CD14-positive monocyte (primary cell): Measurements from ENCODE around the gene CYP2C18. TPM values are rescaled to one million over a fixed set of nuclear protein-coding genes. Genes with fewer than 3 reads are reported as not detected.

Source experiments
- DNase-seq, 3 donors: peaks; one replicate each; pipeline ENCODE4 v3.0.0-alpha.2; 2011 to 2022
- H2AFZ ChIP-seq: 2 replicates; pipeline ENCODE4 v1.6.0; 2012; ENCODE audit warnings: mild to moderate bottlenecking, low read depth, low read length, inconsistent platforms; ENCODE audit not compliant: insufficient read depth, poor library complexity, severe bottlenecking
- H3K27ac ChIP-seq, 2 donors: 1 replicate in 1 of 2; 2 replicates in 1 of 2; pipeline ENCODE4 v1.5.1; 2012 to 2013; ENCODE audit warnings: low read length in 2 of 2, control low read depth in 1 of 2, inconsistent platforms in 1 of 2, low read depth in 1 of 2, mild to moderate bottlenecking in 1 of 2
- H3K27me3 ChIP-seq, 2 donors: one replicate each; pipeline versions ENCODE4 v1.6.0 to v1.6.1; 2011 to 2013; ENCODE audit warnings: low read length in 2 of 2; ENCODE audit not compliant: control insufficient read depth in 2 of 2, insufficient read depth in 2 of 2
- H3K36me3 ChIP-seq, 2 donors: replicated peaks in 1 of 2; 1 replicate in 1 of 2; 2 replicates in 1 of 2; pipeline versions ENCODE4 v1.5.1 to v1.6.1; 2012 to 2013; ENCODE audit warnings: low read length in 2 of 2, control low read depth in 1 of 2, inconsistent platforms in 1 of 2, mild to moderate bottlenecking in 1 of 2; ENCODE audit not compliant: insufficient read depth in 2 of 2, control insufficient read depth in 1 of 2
- H3K4me1 ChIP-seq, 2 donors: 1 replicate in 1 of 2; 2 replicates in 1 of 2; pipeline versions ENCODE4 v1.5.1 to v1.6.1; 2012 to 2013; ENCODE audit warnings: low read length in 2 of 2, control low read depth in 1 of 2, inconsistent platforms in 1 of 2, mild to moderate bottlenecking in 1 of 2, moderate library complexity in 1 of 2; ENCODE audit not compliant: insufficient read depth in 2 of 2, control insufficient read depth in 1 of 2
- H3K4me2 ChIP-seq: replicated peaks from 2 replicates; pipeline ENCODE3; 2012; ENCODE audit warnings: low read length, moderate library complexity, mild to moderate bottlenecking; ENCODE audit not compliant: poor library complexity, severe bottlenecking; ENCODE audit errors: extremely low read depth
- H3K4me3 ChIP-seq, 3 experiments: fragments of 200-600 bp in 1 of 3; sonication (generic) in 1 of 3; replicated peaks in 1 of 3; 1 replicate in 2 of 3; 2 replicates in 1 of 3; pipeline ENCODE4 v1.5.1; 2011 to 2013; ENCODE audit warnings: low read length in 3 of 3, mild to moderate bottlenecking in 3 of 3, control low read depth in 2 of 3, low read depth in 2 of 3, inconsistent platforms in 1 of 3, moderate library complexity in 1 of 3
- H3K79me2 ChIP-seq: 2 replicates; pipeline ENCODE4 v1.6.0; 2012; ENCODE audit warnings: mild to moderate bottlenecking, control low read depth, inconsistent platforms, low read length, moderate library complexity; ENCODE audit not compliant: insufficient read depth
- H3K9ac ChIP-seq: 2 replicates; pipeline ENCODE4 v1.6.0; 2017; ENCODE audit warnings: low read length, mild to moderate bottlenecking; ENCODE audit not compliant: insufficient read depth, poor library complexity, severe bottlenecking
- H3K9me3 ChIP-seq, 2 donors: replicated peaks in 1 of 2; 1 replicate in 1 of 2; 2 replicates in 1 of 2; pipeline versions ENCODE4 v1.5.1 to v1.6.1; 2012 to 2013; ENCODE audit warnings: low read length in 2 of 2, control low read depth in 1 of 2; ENCODE audit not compliant: control insufficient read depth in 1 of 2, insufficient read depth in 1 of 2
- H4K20me1 ChIP-seq: 2 replicates; pipeline ENCODE4 v1.6.0; 2012; ENCODE audit warnings: mild to moderate bottlenecking, low read length, control low read depth, moderate library complexity; ENCODE audit not compliant: insufficient read depth
- H3K27ac Mint-ChIP-seq, 7 donors: one replicate each; pipeline ENCODE4 v1.8.0; 2020; ENCODE audit warnings: mild to moderate bottlenecking in 7 of 7, mixed read lengths in 7 of 7, moderate library complexity in 6 of 7, inconsistent platforms in 2 of 7
- H3K27me3 Mint-ChIP-seq, 3 donors: one replicate each; pipeline ENCODE4 v1.8.0; 2021 to 2022; ENCODE audit warnings: low read depth in 3 of 3, mild to moderate bottlenecking in 3 of 3, mixed read lengths in 3 of 3, moderate library complexity in 3 of 3, inconsistent platforms in 1 of 3
- H3K36me3 Mint-ChIP-seq, 2 donors: one replicate each; pipeline ENCODE4 v1.8.0; 2020; ENCODE audit warnings: mixed read lengths in 2 of 2, inconsistent platforms in 1 of 2, mild to moderate bottlenecking in 1 of 2
- H3K4me1 Mint-ChIP-seq: one replicate; pipeline ENCODE4 v1.8.0; 2020; ENCODE audit warnings: mild to moderate bottlenecking, mixed read lengths
- H3K4me3 Mint-ChIP-seq, 2 donors: one replicate each; pipeline ENCODE4 v1.8.0; 2020; ENCODE audit warnings: mild to moderate bottlenecking in 2 of 2, mixed read lengths in 2 of 2, moderate library complexity in 1 of 2
- H3K9me3 Mint-ChIP-seq, 7 donors: one replicate each; pipeline ENCODE4 v1.8.0; 2020 to 2022; ENCODE audit warnings: mixed read lengths in 7 of 7, mild to moderate bottlenecking in 6 of 7, moderate library complexity in 6 of 7, inconsistent platforms in 2 of 7
- WGBS: methylation state at CpG from one replicate; pipeline ENCODE4 v1.1.5; 2013; ENCODE audit warnings: missing lambda C conversion rate; ENCODE audit not compliant: insufficient coverage; 5-methylcytosine and 5-hydroxymethylcytosine counted together
- intact Hi-C, 2 donors: fragments of 100-400 bp; cut with micrococcal nuclease; formaldehyde crosslinking; loops; one replicate each; pipeline versions ENCODE4 v1.15.0 to v1.15.1; 2023
- polyA plus RNA-seq, 3 donors: library from polyadenylated mRNA; depleted of rRNA in 1 of 3; unstranded in 2 of 3; stranded (reverse) in 1 of 3; fragments of 300-500 nt in 2 of 3; fragments of >200 nt in 1 of 3; fragmentation: Illumina TruSeq in 2 of 3; gene quantifications; 1 replicate in 2 of 3; 2 replicates in 1 of 3; pipeline ENCODE4 v1.2.3, GENCODE V29; 2012 to 2021
- TF ChIP-seq, protein P1 (sequence below): fragments of 200-600 bp; IDR thresholded peaks from one replicate; pipeline ENCODE4 v1.8.0; 2022; ENCODE audit warnings: antibody characterized with exemption, mild to moderate bottlenecking

Gene CYP2C18
- polyA plus RNA-seq, 3 donors = not detected

DNA sequence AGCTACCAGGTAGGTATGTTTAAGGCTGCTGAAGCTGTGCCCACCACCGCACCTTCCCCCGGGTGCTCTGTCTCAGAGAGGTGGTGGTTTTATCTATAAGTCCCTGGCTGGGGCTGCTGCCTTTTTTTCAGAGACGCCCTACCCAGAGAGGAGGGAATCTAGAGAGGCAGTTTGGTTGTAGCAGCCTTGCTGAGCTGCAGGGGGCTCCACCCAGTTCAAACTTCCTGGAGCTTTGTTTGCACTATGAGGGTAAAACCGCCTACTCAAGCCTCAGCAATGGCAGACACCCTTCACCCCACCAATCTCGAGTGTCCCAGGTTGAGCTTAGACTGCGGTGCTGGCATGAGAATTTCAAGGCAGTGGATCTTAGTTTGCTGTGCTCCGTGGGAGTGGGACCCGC lies 43.6 kb upstream of the CYP2C18 start:
- H3K4me1 ChIP-seq = no peaks in the 10 kb centered on the region
- intact Hi-C loops = no loop called here
- H3K9me3 ChIP-seq = peaks cover 6 to 19% of the 10 kb centered on the region in 2 donors
- Mint-ChIP-seq H3K9me3 (peaks cover 15 to 26% (median 20%) of the 10 kb centered on the region in 7 donors), H3K27me3 (peaks cover 0 to 1% (median 0%) of the 10 kb centered on the region in 3 donors), H3K36me3 (no peaks in the 10 kb centered on the region), H3K4me1 (no peaks in the 10 kb centered on the region), H3K4me3 (no peak overlapping the region), H3K27ac (no peak overlapping the region)
- no peaks in the 10 kb centered on the region for H3K79me2 ChIP-seq
- H2AFZ ChIP-seq = no peak overlapping the region
- no peak overlapping the region for H3K4me2 ChIP-seq
- no peaks in the 10 kb centered on the region for H4K20me1 ChIP-seq
- TF ChIP-seq, protein P1, sequence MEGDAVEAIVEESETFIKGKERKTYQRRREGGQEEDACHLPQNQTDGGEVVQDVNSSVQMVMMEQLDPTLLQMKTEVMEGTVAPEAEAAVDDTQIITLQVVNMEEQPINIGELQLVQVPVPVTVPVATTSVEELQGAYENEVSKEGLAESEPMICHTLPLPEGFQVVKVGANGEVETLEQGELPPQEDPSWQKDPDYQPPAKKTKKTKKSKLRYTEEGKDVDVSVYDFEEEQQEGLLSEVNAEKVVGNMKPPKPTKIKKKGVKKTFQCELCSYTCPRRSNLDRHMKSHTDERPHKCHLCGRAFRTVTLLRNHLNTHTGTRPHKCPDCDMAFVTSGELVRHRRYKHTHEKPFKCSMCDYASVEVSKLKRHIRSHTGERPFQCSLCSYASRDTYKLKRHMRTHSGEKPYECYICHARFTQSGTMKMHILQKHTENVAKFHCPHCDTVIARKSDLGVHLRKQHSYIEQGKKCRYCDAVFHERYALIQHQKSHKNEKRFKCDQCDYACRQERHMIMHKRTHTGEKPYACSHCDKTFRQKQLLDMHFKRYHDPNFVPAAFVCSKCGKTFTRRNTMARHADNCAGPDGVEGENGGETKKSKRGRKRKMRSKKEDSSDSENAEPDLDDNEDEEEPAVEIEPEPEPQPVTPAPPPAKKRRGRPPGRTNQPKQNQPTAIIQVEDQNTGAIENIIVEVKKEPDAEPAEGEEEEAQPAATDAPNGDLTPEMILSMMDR = no peak
- H3K36me3 ChIP-seq = no peaks in the 10 kb centered on the region
- no peaks in the 10 kb centered on the region for H3K27me3 ChIP-seq
- no peak overlapping the region for H3K27ac ChIP-seq
- no peak for DNase-seq
- no peak overlapping the region for H3K9ac ChIP-seq
- WGBS = 97% methylated on average over 4 of the region's 8 CpGs
- no peak overlapping the region for H3K4me3 ChIP-seq

DNA sequence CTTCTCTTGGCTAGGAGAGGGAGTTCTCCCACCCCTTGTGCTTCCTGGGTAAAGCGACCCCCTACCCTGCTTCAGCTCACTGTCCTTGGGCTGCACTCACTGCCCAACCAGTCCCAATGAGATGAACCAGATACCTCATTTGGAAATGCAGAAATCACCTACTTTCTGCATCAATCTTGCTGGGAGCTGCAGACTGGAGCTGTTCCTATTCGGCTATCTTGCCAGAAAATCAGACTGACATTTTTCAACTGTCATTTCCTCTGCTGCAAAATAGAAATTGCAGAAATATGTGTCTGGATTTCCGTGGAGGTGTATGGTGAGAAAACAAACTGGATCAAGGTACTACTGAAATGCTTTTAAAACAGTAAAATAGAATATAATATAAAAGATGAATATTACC lies 43.0 kb upstream of the CYP2C18 start:
- Histone ChIP-seq H3K36me3 (no peaks in the 10 kb centered on the region), H3K9ac (no peak overlapping the region), H3K9me3 (peaks cover 6 to 19% of the 10 kb centered on the region in 2 donors), H3K79me2 (no peaks in the 10 kb centered on the region), H3K27me3 (no peaks in the 10 kb centered on the region), H3K4me2 (no peak overlapping the region), H2AFZ (no peak overlapping the region), H4K20me1 (no peaks in the 10 kb centered on the region), H3K4me3 (no peak overlapping the region), H3K4me1 (no peaks in the 10 kb centered on the region), H3K27ac (no peak overlapping the region)
- Mint-ChIP-seq H3K9me3 (peaks cover 12 to 23% (median 20%) of the 10 kb centered on the region in 7 donors), H3K4me3 (no peak overlapping the region), H3K36me3 (no peaks in the 10 kb centered on the region), H3K27ac (no peak overlapping the region), H3K4me1 (no peaks in the 10 kb centered on the region), H3K27me3 (peaks cover 0 to 1% (median 0%) of the 10 kb centered on the region in 3 donors)
- intact Hi-C loops = no loop called here
- no CpG with 5 or more reads among the region's 3 CpGs for WGBS
- TF ChIP-seq, protein P1 = no peak
- no peak for DNase-seq
